ENCODE data around the gene TMEM255B. TPM values are rescaled to one million over a fixed set of nuclear protein-coding genes. Genes with fewer than 3 reads are reported as not detected.

Gene TMEM255B
- total RNA-seq, 2 donors from 2014 or later: 0.86 to 1.4 TPM

- ATAC-seq (no peak), DNase-seq (no peak)
- H3K9me3 ChIP-seq (ENCODE audit: control insufficient read depth, low read length, poor library complexity, severe bottlenecking): no peaks in the 10 kb centered on the region
- Mint-ChIP-seq H3K27ac (no peak overlapping the region), H3K4me3 (peak overlapping the region; percentile 37), H3K36me3 (ENCODE audit: low read depth) (peaks cover 2% of the 10 kb centered on the region), H3K27me3 (no peaks in the 10 kb centered on the region), H3K4me1 (peaks cover 4% of the 10 kb centered on the region)
Observed at GRCh38 chr13:113845723-113846635, 87.0 kb downstream of the TMEM255B start.

GRCh38 chr13:113846636-113847318 is 87.8 kb downstream of the TMEM255B start:
- H3K36me3 Mint-ChIP-seq (ENCODE audit: low read depth): peaks cover 2% of the 10 kb centered on the region
- no peak overlapping the region for H3K27ac Mint-ChIP-seq
- no peak overlapping the region for H3K4me3 Mint-ChIP-seq
- peak; percentile 79 for ATAC-seq
- H3K4me1 Mint-ChIP-seq: peaks cover 4% of the 10 kb centered on the region
- H3K27me3 Mint-ChIP-seq: no peaks in the 10 kb centered on the region
- no peaks in the 10 kb centered on the region for H3K9me3 ChIP-seq (ENCODE audit: control insufficient read depth, low read length, poor library complexity, severe bottlenecking)
- DNase-seq: no peak

GRCh38 chr13:113848020-113848419 is 89.0 kb downstream of the TMEM255B start:
- H3K4me1 Mint-ChIP-seq: peaks cover 4% of the 10 kb centered on the region
- no peak for DNase-seq
- H3K36me3 Mint-ChIP-seq (ENCODE audit: low read depth): peaks cover 2% of the 10 kb centered on the region

GRCh38 chr13:113848431-113849260 is 89.6 kb downstream of the TMEM255B start:
- DNase-seq (no peak), ATAC-seq (no peak)
- peaks cover 4% of the 10 kb centered on the region for H3K4me1 Mint-ChIP-seq
- peaks cover 2% of the 10 kb centered on the region for H3K36me3 Mint-ChIP-seq (ENCODE audit: low read depth)
- no peak overlapping the region for H3K4me3 Mint-ChIP-seq
- no peaks in the 10 kb centered on the region for H3K9me3 ChIP-seq (ENCODE audit: control insufficient read depth, low read length, poor library complexity, severe bottlenecking)
- H3K27ac Mint-ChIP-seq: no peak overlapping the region
- H3K27me3 Mint-ChIP-seq: peaks cover 5% of the 10 kb centered on the region

More at GRCh38 chr13:113848020-113848419, 89.0 kb downstream of the TMEM255B start:
- Mint-ChIP-seq H3K4me3 (no peak overlapping the region), H3K27ac (no peak overlapping the region), H3K27me3 (no peaks in the 10 kb centered on the region)
- ATAC-seq: no peak
- no peaks in the 10 kb centered on the region for H3K9me3 ChIP-seq (ENCODE audit: control insufficient read depth, low read length, poor library complexity, severe bottlenecking)

GRCh38 chr13:113849546-113849945 is 90.5 kb downstream of the TMEM255B start:
- Mint-ChIP-seq H3K27ac (no peak overlapping the region), H3K4me3 (no peak overlapping the region), H3K4me1 (peaks cover 5% of the 10 kb centered on the region), H3K27me3 (peaks cover 10% of the 10 kb centered on the region), H3K36me3 (ENCODE audit: low read depth) (no peaks in the 10 kb centered on the region)
- no peak for ATAC-seq
- DNase-seq: no peak
- H3K9me3 ChIP-seq (ENCODE audit: control insufficient read depth, low read length, poor library complexity, severe bottlenecking): no peaks in the 10 kb centered on the region

- no peak overlapping the region for H3K27ac Mint-ChIP-seq
- H3K4me1 Mint-ChIP-seq: peaks cover 8% of the 10 kb centered on the region
- peaks cover 10% of the 10 kb centered on the region for H3K27me3 Mint-ChIP-seq
Observed at GRCh38 chr13:113849981-113850721, 91.1 kb downstream of the TMEM255B start.

GRCh38 chr13:113850722-113851479 is 91.9 kb downstream of the TMEM255B start:
- peaks cover 4% of the 10 kb centered on the region for H3K4me1 Mint-ChIP-seq
- peaks cover 10% of the 10 kb centered on the region for H3K27me3 Mint-ChIP-seq
- H3K27ac Mint-ChIP-seq: no peak overlapping the region
- ATAC-seq (no peak), DNase-seq (no peak)
- H3K36me3 Mint-ChIP-seq (ENCODE audit: low read depth): no peaks in the 10 kb centered on the region
- H3K9me3 ChIP-seq (ENCODE audit: control insufficient read depth, low read length, poor library complexity, severe bottlenecking): no peaks in the 10 kb centered on the region
- no peak overlapping the region for H3K4me3 Mint-ChIP-seq

More at GRCh38 chr13:113849981-113850721, 91.1 kb downstream of the TMEM255B start:
- H3K4me3 Mint-ChIP-seq: no peak overlapping the region
- DNase-seq: no peak
- ATAC-seq: no peak
- no peaks in the 10 kb centered on the region for H3K9me3 ChIP-seq (ENCODE audit: control insufficient read depth, low read length, poor library complexity, severe bottlenecking)
- no peaks in the 10 kb centered on the region for H3K36me3 Mint-ChIP-seq (ENCODE audit: low read depth)

GRCh38 chr13:113851480-113851803 is 92.4 kb downstream of the TMEM255B start:
- Mint-ChIP-seq H3K36me3 (ENCODE audit: low read depth) (no peaks in the 10 kb centered on the region), H3K4me1 (peaks cover 4% of the 10 kb centered on the region), H3K27me3 (peaks cover 15% of the 10 kb centered on the region), H3K27ac (no peak overlapping the region), H3K4me3 (no peak overlapping the region)
- no peak for ATAC-seq
- no peak for DNase-seq
- no peaks in the 10 kb centered on the region for H3K9me3 ChIP-seq (ENCODE audit: control insufficient read depth, low read length, poor library complexity, severe bottlenecking)

GRCh38 chr13:113851826-113852535 is 93.0 kb downstream of the TMEM255B start:
- Mint-ChIP-seq H3K4me1 (peaks cover 4% of the 10 kb centered on the region), H3K4me3 (no peak overlapping the region), H3K27me3 (peaks cover 20% of the 10 kb centered on the region), H3K27ac (no peak overlapping the region), H3K36me3 (ENCODE audit: low read depth) (no peaks in the 10 kb centered on the region)
- ATAC-seq: no peak
- H3K9me3 ChIP-seq (ENCODE audit: control insufficient read depth, low read length, poor library complexity, severe bottlenecking): no peaks in the 10 kb centered on the region
- peak in 1 of 3 donors; percentile 1 for DNase-seq

GRCh38 chr13:113852536-113853517 is 93.8 kb downstream of the TMEM255B start:
- Mint-ChIP-seq H3K27ac (no peak overlapping the region), H3K27me3 (peaks cover 20% of the 10 kb centered on the region), H3K36me3 (ENCODE audit: low read depth) (no peaks in the 10 kb centered on the region), H3K4me1 (peaks cover 4% of the 10 kb centered on the region), H3K4me3 (no peak overlapping the region)
- no peaks in the 10 kb centered on the region for H3K9me3 ChIP-seq (ENCODE audit: control insufficient read depth, low read length, poor library complexity, severe bottlenecking)
- no peak for ATAC-seq
- DNase-seq: peak in 1 of 3 donors; percentile 1
